OCI-M2 (cell line): ENCODE results near the gene GAK.
"Not testable (repeated sequence)": the region's sequence is repeated elsewhere in the genome, so short reads cannot be mapped to it uniquely, and the experiment has no call there.

Experiments
- DNase-seq: peaks from one replicate; lab custom pipeline; 2025; ENCODE audit not compliant: unreplicated experiment; lab: John Stamatoyannopoulos, UW

GAK gene

GRCh38 chr4:931960-932712 lies at the start of gene GAK, which contains the start of gene TMEM175:
TSS of gene GAK (minus strand) at chr4:932316. CDS start at chr4:932187, 129 bp downstream.
TSS of gene TMEM175 (plus strand) at chr4:932460. CDS start at chr4:947740, 15,280 bp downstream.
- no peak for DNase-seq

- no peak for DNase-seq
Observed at GRCh38 chr4:978957-979701, 47.0 kb upstream of the GAK start.

GRCh38 chr4:976016-976415 lies 43.9 kb upstream of the GAK start:
- DNase-seq, result not testable (repeated sequence)

GRCh38 chr4:974668-975067 lies 42.6 kb upstream of the GAK start:
- no peak for DNase-seq

- no peak for DNase-seq
Observed at GRCh38 chr4:973431-974397, 41.6 kb upstream of the GAK start, which contains the start of gene DGKQ. TSS of gene DGKQ (minus strand) at chr4:973569. CDS start at chr4:973482, 87 bp downstream.

- DNase-seq, result no peak
Observed at GRCh38 chr4:972651-973424, 40.7 kb upstream of the GAK start.

GRCh38 chr4:971666-972500 lies 39.8 kb upstream of the GAK start:
- DNase-seq, result no peak

GRCh38 chr4:970854-971520 lies 38.9 kb upstream of the GAK start:
- no peak for DNase-seq

GRCh38 chr4:970046-970745 lies 38.1 kb upstream of the GAK start:
- DNase-seq, result no peak

GRCh38 chr4:968621-969394 lies 36.7 kb upstream of the GAK start:
- no peak for DNase-seq

GRCh38 chr4:968221-968620 lies 36.1 kb upstream of the GAK start:
- no peak for DNase-seq

GRCh38 chr4:967113-968104 lies 35.3 kb upstream of the GAK start:
- DNase-seq, result no peak

- no peak for DNase-seq
Observed at GRCh38 chr4:966266-967112, 34.4 kb upstream of the GAK start.

- no peak for DNase-seq
Observed at GRCh38 chr4:965766-966134, 33.6 kb upstream of the GAK start.

GRCh38 chr4:965048-965765 lies 33.1 kb upstream of the GAK start:
- no peak for DNase-seq
